ENCODE data around the gene CCDC106.

DNA sequence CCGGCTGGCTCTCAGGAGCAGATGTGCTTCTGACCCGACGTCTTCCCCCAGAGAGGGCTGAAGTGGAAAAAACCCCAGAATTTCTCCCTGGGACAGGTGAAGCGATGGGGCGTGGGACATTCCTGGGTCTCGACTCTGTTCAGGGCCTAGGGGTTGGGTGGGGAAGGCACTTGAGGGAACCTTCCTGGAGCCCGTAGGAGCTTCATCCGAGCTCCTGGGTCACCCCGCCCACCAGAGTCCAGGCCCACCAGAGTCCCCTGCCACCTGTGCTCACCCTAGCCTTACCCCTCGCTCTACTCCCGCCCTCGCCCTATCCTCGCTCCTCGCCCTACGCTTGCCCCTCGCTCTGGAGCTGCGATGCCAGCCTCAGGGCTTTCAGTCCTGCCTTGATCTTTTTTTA lies 50.2 kb downstream of the CCDC106 start:
- TF ChIP-seq YY1 (IDR thresholded peaks at IDR 0.05; ENCODE audit: insufficient read depth, insufficient read length) (no peak), ZNF274 (IDR thresholded peaks at IDR 0.05; ENCODE audit: low read depth, low read length) (no peak)

Data from NT2/D1 (cell line).